Measurements from ENCODE around the gene TCERG1L. TPM values are rescaled to one million over a fixed set of nuclear protein-coding genes. Genes with fewer than 3 reads are reported as not detected.

Gene TCERG1L
- polyA plus RNA-seq, 1 donor from 2014 or later, result 0.53 TPM

GRCh38 chr10:131204406-131205152, 106.9 kb downstream of the TCERG1L start:
- Histone ChIP-seq H3K9ac (ENCODE audit: low read length) (no peak overlapping the region), H3K79me2 (replicated peaks; ENCODE audit: insufficient read depth, low read length) (no peaks in the 10 kb centered on the region)
- no peak for TF ChIP-seq EZH2 (IDR thresholded peaks at IDR 0.05; ENCODE audit: borderline replicate concordance, insufficient read depth, low read length, poor library complexity, severe bottlenecking)
- TF ChIP-seq EP300 (conservative IDR thresholded peaks at IDR 0.05; ENCODE audit: poor library complexity, severe bottlenecking), result no peak
- TF ChIP-seq MXI1 (conservative IDR thresholded peaks at IDR 0.05; ENCODE audit: poor library complexity, severe bottlenecking), result no peak
- TF ChIP-seq RAD21 (conservative IDR thresholded peaks at IDR 0.05), result no peak
- no peak for TF ChIP-seq SMC3 (conservative IDR thresholded peaks at IDR 0.05; ENCODE audit: poor library complexity)

GRCh38 chr10:131203456-131204357, 107.8 kb downstream of the TCERG1L start:
- no peak overlapping the region for H2AFZ ChIP-seq (ENCODE audit: low read depth, low read length)
- no peaks in the 10 kb centered on the region for H3K36me3 ChIP-seq (ENCODE audit: insufficient read depth, low read length)
- TF ChIP-seq TAF1 (IDR thresholded peaks at IDR 0.05; ENCODE audit: low read depth), result no peak
- TF ChIP-seq RAD21 (conservative IDR thresholded peaks at IDR 0.05), result no peak
- H3K4me2 ChIP-seq (ENCODE audit: low read length), result no peak overlapping the region
- no peak overlapping the region for H3K27ac ChIP-seq (ENCODE audit: low read length)
- H3K9me2 ChIP-seq (ENCODE audit: insufficient read depth, low read length), result no peaks in the 10 kb centered on the region
- H3K27me3 ChIP-seq (ENCODE audit: insufficient read depth, low read depth, low read length), result no peaks in the 10 kb centered on the region
- H4K20me1 ChIP-seq (ENCODE audit: insufficient read depth), result no peaks in the 10 kb centered on the region
- no peak overlapping the region for H3K4me3 ChIP-seq (ENCODE audit: low read length)
- no peaks in the 10 kb centered on the region for H3K79me2 ChIP-seq (replicated peaks; ENCODE audit: insufficient read depth, low read length)
- H3K9me3 ChIP-seq (ENCODE audit: low read length), result no peaks in the 10 kb centered on the region
- no peak overlapping the region for H3K9ac ChIP-seq (ENCODE audit: low read length)
- no peaks in the 10 kb centered on the region for H3F3A ChIP-seq (ENCODE audit: insufficient read depth, low read length, poor library complexity, severe bottlenecking)

More at GRCh38 chr10:131204406-131205152, 106.9 kb downstream of the TCERG1L start:
- Histone ChIP-seq H3K9me3 (ENCODE audit: low read length) (no peaks in the 10 kb centered on the region), H3K4me2 (ENCODE audit: low read length) (no peak overlapping the region), H3F3A (ENCODE audit: insufficient read depth, low read length, poor library complexity, severe bottlenecking) (no peaks in the 10 kb centered on the region), H3K4me3 (ENCODE audit: low read length) (no peak overlapping the region), H3K27me3 (ENCODE audit: insufficient read depth, low read depth, low read length) (no peaks in the 10 kb centered on the region), H2AFZ (ENCODE audit: low read depth, low read length) (no peak overlapping the region), H3K27ac (ENCODE audit: low read length) (no peak overlapping the region), H3K9me2 (ENCODE audit: insufficient read depth, low read length) (no peaks in the 10 kb centered on the region), H4K20me1 (ENCODE audit: insufficient read depth) (no peaks in the 10 kb centered on the region), H3K36me3 (ENCODE audit: insufficient read depth, low read length) (no peaks in the 10 kb centered on the region)

GRCh38 chr10:131202990-131203389, 108.5 kb downstream of the TCERG1L start:
- Histone ChIP-seq H2AFZ (ENCODE audit: low read depth, low read length) (no peak overlapping the region), H4K20me1 (ENCODE audit: insufficient read depth) (no peaks in the 10 kb centered on the region), H3F3A (ENCODE audit: insufficient read depth, low read length, poor library complexity, severe bottlenecking) (no peaks in the 10 kb centered on the region), H3K4me3 (ENCODE audit: low read length) (no peak overlapping the region), H3K79me2 (replicated peaks; ENCODE audit: insufficient read depth, low read length) (no peaks in the 10 kb centered on the region), H3K9ac (ENCODE audit: low read length) (no peak overlapping the region), H3K27ac (ENCODE audit: low read length) (no peak overlapping the region), H3K4me2 (ENCODE audit: low read length) (no peak overlapping the region), H3K36me3 (ENCODE audit: insufficient read depth, low read length) (no peaks in the 10 kb centered on the region), H3K9me2 (ENCODE audit: insufficient read depth, low read length) (no peaks in the 10 kb centered on the region), H3K9me3 (ENCODE audit: low read length) (no peaks in the 10 kb centered on the region), H3K27me3 (ENCODE audit: insufficient read depth, low read depth, low read length) (no peaks in the 10 kb centered on the region)
- TF ChIP-seq EP300 (conservative IDR thresholded peaks at IDR 0.05; ENCODE audit: poor library complexity, severe bottlenecking), result no peak
- TF ChIP-seq TAF1 (IDR thresholded peaks at IDR 0.05; ENCODE audit: low read depth), result no peak
- TF ChIP-seq MXI1 (conservative IDR thresholded peaks at IDR 0.05; ENCODE audit: poor library complexity, severe bottlenecking), result no peak
- TF ChIP-seq RAD21 (conservative IDR thresholded peaks at IDR 0.05), result no peak
- TF ChIP-seq POLR2AphosphoS5 (IDR thresholded peaks at IDR 0.05), result no peak
